ENCODE results near the gene DPAGT1. TPM values are rescaled to one million over a fixed set of nuclear protein-coding genes. Genes with fewer than 3 reads are reported as not detected.

The DPAGT1 gene
- total RNA-seq, 1 experiment from 2014 or later, result 45.1 TPM

- POLR2A ChIA-PET, result interaction anchor here (0.7 kb wide), 1 partner anchor 29 kb away, joined by 3 read pairs; no protein-coding TSS in a partner anchor
- peaks cover 41% of the 10 kb centered on the region for H3K79me2 ChIP-seq (ENCODE audit: insufficient read depth, low read length)
- no TSS peak for BruUV-seq (replicated peaks)
Observed at GRCh38 chr11:119091178-119091577, 10.5 kb downstream of the DPAGT1 start.

More at GRCh38 chr11:119091178-119091577, 10.5 kb downstream of the DPAGT1 start:
- no peak overlapping the region for H3K27ac ChIP-seq (ENCODE audit: low read depth, low read length)
- DNase-seq (ENCODE audit: low read depth, low spot score) (no peak), ATAC-seq (no peak)
- no peak overlapping the region for H3K4me2 ChIP-seq (ENCODE audit: low read length)
- H3K9ac ChIP-seq (ENCODE audit: low read length), result no peak overlapping the region
- no peaks in the 10 kb centered on the region for H3K9me2 ChIP-seq (ENCODE audit: insufficient read depth)
- intact Hi-C loops (cut with micrococcal nuclease), result no loop called here
- H3K9me3 ChIP-seq (ENCODE audit: control insufficient read depth in 1 of 2, insufficient read depth in 1 of 2, low read depth in 1 of 2, low read length in 2 of 2), result no peaks in the 10 kb centered on the region
- peaks cover 11% of the 10 kb centered on the region; the same call in 1 of the 2 replicates for H4K20me1 ChIP-seq (ENCODE audit: insufficient read depth)
- TF ChIP-seq POLR2A (IDR thresholded peaks at IDR 0.05; ENCODE audit: borderline replicate concordance, extremely low read depth, insufficient read depth, insufficient read length), result no peak
- no peak for TF ChIP-seq JUND (IDR thresholded peaks at IDR 0.05)
- TF ChIP-seq ZBTB33 (IDR thresholded peaks at IDR 0.05; ENCODE audit: extremely low read depth, insufficient replicate concordance, low read length), result no peak
- no peak for TF ChIP-seq ELF1 (IDR thresholded peaks at IDR 0.05; ENCODE audit: borderline replicate concordance, low read depth)
- no peak for TF ChIP-seq EZH2phosphoT487 (IDR thresholded peaks at IDR 0.05; ENCODE audit: borderline replicate concordance)
- TF ChIP-seq ATF3 (IDR thresholded peaks at IDR 0.05), result no peak
- no peak for TF ChIP-seq TCF7L2 (IDR thresholded peaks at IDR 0.05; ENCODE audit: borderline replicate concordance, extremely low read depth, insufficient read depth, insufficient read length)
- TF ChIP-seq REST (IDR thresholded peaks at IDR 0.05; ENCODE audit: low read depth), result no peak
- H3K36me3 ChIP-seq (ENCODE audit: control insufficient read depth in 1 of 2, insufficient read depth in 2 of 2, low read length in 2 of 2), result peaks cover 4 to 20% of the 10 kb centered on the region in 2 experiments; a peak in 2 of 4 replicates
- no peaks in the 10 kb centered on the region for H3K27me3 ChIP-seq (ENCODE audit: insufficient read depth, low read length)
- peaks cover 27 to 40% of the 10 kb centered on the region in 2 experiments for H3K4me1 ChIP-seq (ENCODE audit: control insufficient read depth in 1 of 2, insufficient read depth in 2 of 2, low read length in 2 of 2)
- RAD21 ChIA-PET (ENCODE audit: low non-redundant PET in 1 of 2, low total read pairs in 2 of 2, uncharacterized antibody in 2 of 2, unreplicated experiment in 2 of 2), result interaction anchor here in 1 of 2 experiments (1.0 kb wide), 1 partner anchor 24 kb away, joined by 3 read pairs; the partner anchor contains the start of gene VPS11
- no peak overlapping the region for H2AFZ ChIP-seq (ENCODE audit: low read depth, low read length, poor library complexity, severe bottlenecking)
- CTCF ChIA-PET, result interaction anchor here (1.2 kb wide), 1 partner anchor 11 kb away, joined by 4 read pairs; the partner anchor contains the start of gene DPAGT1
- H3K4me3 ChIP-seq (replicated peaks in 1 of 2; ENCODE audit: low read depth in 1 of 2, low read length in 2 of 2), result no peak overlapping the region
